IMR-90 (cell line): ENCODE results near the gene ARAP2. TPM values are rescaled to one million over a fixed set of nuclear protein-coding genes. Genes with fewer than 3 reads are reported as not detected.

ENCODE experiments used
- ATAC-seq: fragments of 200-7000 bp; cut with Tn5 transposase; 2 replicates; pipeline ENCODE4 v1.9.1; 2020; ENCODE audit warnings: low read depth, mild to moderate bottlenecking, moderate library complexity
- BruUV-seq: library from RNA; stranded (reverse); fragments of 400-500 nt; replicated peaks from 2 replicates; lab custom pipeline; 2021; lab: Mats Ljungman, UMichigan
- CTCF ChIA-PET: fragments of 300-600 bp; formaldehyde crosslinking; extraction: SDS; loops from one replicate; lab custom pipeline; 2021; ENCODE audit warnings: antibody characterized with exemption; lab: Yijun Ruan, JAX
- POLR2A ChIA-PET: fragments of 300-600 bp; sonication (Branson Sonifier 250); formaldehyde crosslinking; loops from one replicate; lab custom pipeline; 2022; ENCODE audit warnings: antibody characterized with exemption; ENCODE audit not compliant: unreplicated experiment; lab: Charles Lee
- DNase-seq: peaks from one replicate; pipeline ENCODE4 v3.0.0; 2013
- H2AFZ ChIP-seq: replicated peaks from 2 replicates; pipeline ENCODE3; 2013; ENCODE audit warnings: low read length, mild to moderate bottlenecking; ENCODE audit not compliant: poor library complexity
- H2AK5ac ChIP-seq: 2 replicates; pipeline ENCODE4 v1.6.1; 2013; ENCODE audit warnings: low read depth, low read length, inconsistent platforms
- H2AK9ac ChIP-seq: replicated peaks from 2 replicates; pipeline ENCODE3; 2013; ENCODE audit warnings: mild to moderate bottlenecking, low read depth, low read length, moderate library complexity; ENCODE audit not compliant: poor library complexity
- H2BK120ac ChIP-seq: 2 replicates; pipeline ENCODE4 v1.6.1; 2013; ENCODE audit warnings: low read depth, low read length, inconsistent platforms
- H2BK15ac ChIP-seq: 3 replicates; pipeline ENCODE4 v1.6.1; 2013; ENCODE audit warnings: low read depth, low read length, inconsistent platforms
- H2BK20ac ChIP-seq: 2 replicates; pipeline ENCODE4 v1.6.1; 2013; ENCODE audit warnings: low read depth, mild to moderate bottlenecking, inconsistent platforms, low read length, moderate library complexity
- H2BK5ac ChIP-seq: 2 replicates; pipeline ENCODE4 v1.6.1; 2013; ENCODE audit warnings: mild to moderate bottlenecking, low read depth, low read length, inconsistent platforms; ENCODE audit not compliant: poor library complexity, severe bottlenecking
- H3K14ac ChIP-seq: replicated peaks from 2 replicates; pipeline ENCODE4 v1.6.1; 2013; ENCODE audit warnings: low read depth, low read length, inconsistent platforms
- H3K18ac ChIP-seq: 2 replicates; pipeline ENCODE4 v1.6.1; 2013; ENCODE audit warnings: low read depth, low read length, control low read depth
- H3K23ac ChIP-seq: 2 replicates; pipeline ENCODE4 v1.6.1; 2013; ENCODE audit warnings: low read depth, low read length, inconsistent platforms
- H3K27ac ChIP-seq: 2 replicates; pipeline ENCODE4 v1.5.1; 2013; ENCODE audit warnings: mild to moderate bottlenecking, control low read depth, low read length; ENCODE audit not compliant: insufficient read depth
- H3K27me3 ChIP-seq: 2 replicates; pipeline ENCODE4 v1.6.1; 2013; ENCODE audit warnings: low read length; ENCODE audit not compliant: control insufficient read depth, insufficient read depth
- H3K36me3 ChIP-seq: 2 replicates; pipeline ENCODE4 v1.6.1; 2013; ENCODE audit warnings: low read length, mixed read lengths; ENCODE audit not compliant: control insufficient read depth, insufficient read depth
- H3K4ac ChIP-seq: 2 replicates; pipeline ENCODE4 v1.6.1; 2013; ENCODE audit warnings: low read depth, low read length, inconsistent platforms
- H3K4me1 ChIP-seq: 2 replicates; pipeline ENCODE4 v1.6.1; 2013; ENCODE audit warnings: low read length, mixed read lengths; ENCODE audit not compliant: control insufficient read depth, insufficient read depth
- H3K4me2 ChIP-seq: 2 replicates; pipeline ENCODE4 v1.6.1; 2013; ENCODE audit warnings: low read depth, mild to moderate bottlenecking, control low read depth, low read length, moderate library complexity
- H3K4me3 ChIP-seq: 2 replicates; pipeline ENCODE4 v1.5.1; 2013; ENCODE audit warnings: low read depth, mild to moderate bottlenecking, control low read depth, low read length, moderate library complexity; ENCODE audit not compliant: insufficient read depth
- H3K56ac ChIP-seq: 2 replicates; pipeline ENCODE4 v1.6.1; 2013; ENCODE audit warnings: low read length, inconsistent platforms; ENCODE audit not compliant: insufficient read depth; ENCODE audit errors: extremely low read depth
- H3K79me1 ChIP-seq, 2 experiments: 2 replicates each; pipeline ENCODE4 v1.6.1; 2013; ENCODE audit warnings: low read length in 2 of 2, inconsistent platforms in 1 of 2, low read depth in 1 of 2
- H3K9ac ChIP-seq: 2 replicates; pipeline ENCODE4 v1.6.1; 2013; ENCODE audit warnings: low read depth, low read length, control low read depth
- H3K9me1 ChIP-seq: 2 replicates; pipeline ENCODE4 v1.6.1; 2013; ENCODE audit warnings: low read length, inconsistent platforms; ENCODE audit not compliant: insufficient read depth
- H3K9me3 ChIP-seq: 2 replicates; pipeline ENCODE4 v1.6.1; 2013; ENCODE audit warnings: low read length; ENCODE audit not compliant: control insufficient read depth, insufficient read depth
- H4K20me1 ChIP-seq: 2 replicates; pipeline ENCODE4 v1.6.1; 2013; ENCODE audit warnings: low read length, inconsistent platforms; ENCODE audit not compliant: insufficient read depth
- H4K5ac ChIP-seq: 2 replicates; pipeline ENCODE4 v1.6.1; 2013; ENCODE audit warnings: mild to moderate bottlenecking, low read depth, low read length, control low read depth
- H4K8ac ChIP-seq, 2 experiments: 2 replicates each; pipeline ENCODE4 v1.6.1; 2013; ENCODE audit warnings: low read depth in 2 of 2, low read length in 2 of 2, control low read depth in 1 of 2, inconsistent platforms in 1 of 2
- H4K91ac ChIP-seq: 2 replicates; pipeline ENCODE4 v1.6.1; 2013; ENCODE audit warnings: low read depth, low read length, inconsistent platforms; ENCODE audit not compliant: insufficient read depth
- MAFK ChIP-seq: IDR thresholded peaks from 2 replicates; pipeline ENCODE4 v1.6.1; 2012; ENCODE audit warnings: low read depth, low read length, improper control_type of control experiment
- RAD21 ChIP-seq: IDR thresholded peaks from 2 replicates; pipeline ENCODE4 v1.6.1; 2012; ENCODE audit warnings: low read length, improper control_type of control experiment
- RCOR1 ChIP-seq: IDR thresholded peaks from 2 replicates; pipeline ENCODE4 v1.6.1; 2012; ENCODE audit warnings: mild to moderate bottlenecking, low read length, improper control_type of control experiment; ENCODE audit not compliant: insufficient replicate concordance
- WGBS, 2 experiments: methylation state at CpG; one replicate each; pipeline versions ENCODE4 v1.1.5 to v1.1.7; 2013; ENCODE audit warnings: missing lambda C conversion rate in 2 of 2; ENCODE audit not compliant: insufficient read length in 1 of 2; ENCODE audit errors: extremely low coverage in 2 of 2; 5-methylcytosine and 5-hydroxymethylcytosine counted together
- dilution Hi-C: fragments of 300-500 bp; cut with HindIII; formaldehyde crosslinking; loops from one replicate; pipeline ENCODE4 v1.14.3; 2018; ENCODE audit warnings: low sequenced_read_pairs; ENCODE audit not compliant: unreplicated experiment
- in situ Hi-C: fragments of 300-500 bp; cut with MboI; formaldehyde crosslinking; loops from 3 replicates; pipeline ENCODE4 v1.14.3; 2019; ENCODE audit warnings: low sequenced_read_pairs, inconsistent platforms, mixed read lengths
- intact Hi-C: fragments of 100-400 bp; cut with micrococcal nuclease; formaldehyde crosslinking; loops from 2 replicates; pipeline ENCODE4 v1.10.0; 2022
- polyA plus RNA-seq, 3 experiments: library from polyadenylated mRNA; depleted of rRNA; stranded (reverse); fragments of >200 nt; gene quantifications; 2 replicates each; pipeline ENCODE4 v1.2.3, GENCODE V29; 2012; ENCODE audit warnings: low replicate concordance in 1 of 3
- total RNA-seq: library from RNA; depleted of rRNA; stranded (reverse); fragments of >200 nt; gene quantifications from 2 replicates; pipeline ENCODE4 v1.2.3, GENCODE V29; 2012

Gene ARAP2
- total and polyA plus RNA-seq, 2 of the 4 experiments (the other 2 are of a cell fraction), result 0.32 to 1.8 TPM

GRCh38 chr4:36078319-36078718 lies 166.0 kb downstream of the ARAP2 start:
- Histone ChIP-seq H3K23ac (no peak overlapping the region), H3K4me1 (no peaks in the 10 kb centered on the region), H3K9me1 (no peaks in the 10 kb centered on the region), H3K36me3 (no peaks in the 10 kb centered on the region), H2AFZ (no peak overlapping the region), H2BK5ac (no peak overlapping the region), H2AK9ac (no peak overlapping the region), H3K14ac (no peak overlapping the region), H4K5ac (no peak overlapping the region), H3K9ac (no peak overlapping the region), H3K27ac (no peak overlapping the region), H4K91ac (no peak overlapping the region), H4K20me1 (no peaks in the 10 kb centered on the region), H3K79me1 (no peaks in the 10 kb centered on the region), H3K4ac (no peak overlapping the region), H4K8ac (no peak overlapping the region), H3K18ac (no peak overlapping the region), H3K56ac (no peak overlapping the region), H2BK120ac (no peak overlapping the region), H3K4me2 (no peak overlapping the region), H3K27me3 (no peaks in the 10 kb centered on the region), H2AK5ac (no peak overlapping the region), H2BK20ac (no peak overlapping the region), H3K4me3 (no peak overlapping the region), H3K9me3 (no peaks in the 10 kb centered on the region), H2BK15ac (no peak overlapping the region)
- POLR2A ChIA-PET, result no interaction called here
- DNase-seq (no peak), ATAC-seq (no peak)
- TF ChIP-seq MAFK (no peak), RCOR1 (no peak), RAD21 (no peak)
- CTCF ChIA-PET, result no interaction called here
- no CpG with 5 or more reads among the region's 4 CpGs for WGBS, 2 experiments
- no TSS peak for BruUV-seq
- dilution Hi-C loops, result no loop called here
- intact Hi-C loops, result no loop called here
- in situ Hi-C loops, result no loop called here
